ENCODE measurements around the gene COL21A1.

Gene COL21A1

GRCh38 chr6:56173228-56173627, 74.2 kb downstream of the COL21A1 start:
- no peak for TF ChIP-seq CTCF (IDR thresholded peaks at IDR 0.05; ENCODE audit: low read depth, low read length)
- no peak for DNase-seq (ENCODE audit: low read depth in 2 of 2)
- no peak overlapping the region for H3K4me3 ChIP-seq (replicated peaks in 1 of 2; ENCODE audit: low read depth in 2 of 2, low read length in 2 of 2)

GRCh38 chr6:56172144-56172543, 75.2 kb downstream of the COL21A1 start:
- no peak overlapping the region for H3K4me3 ChIP-seq (replicated peaks in 1 of 2; ENCODE audit: low read depth in 2 of 2, low read length in 2 of 2)
- no peak for TF ChIP-seq CTCF (IDR thresholded peaks at IDR 0.05; ENCODE audit: low read depth, low read length)
- peak in 1 of 2 donors; percentile 41 for DNase-seq (ENCODE audit: low read depth in 2 of 2)

DNA sequence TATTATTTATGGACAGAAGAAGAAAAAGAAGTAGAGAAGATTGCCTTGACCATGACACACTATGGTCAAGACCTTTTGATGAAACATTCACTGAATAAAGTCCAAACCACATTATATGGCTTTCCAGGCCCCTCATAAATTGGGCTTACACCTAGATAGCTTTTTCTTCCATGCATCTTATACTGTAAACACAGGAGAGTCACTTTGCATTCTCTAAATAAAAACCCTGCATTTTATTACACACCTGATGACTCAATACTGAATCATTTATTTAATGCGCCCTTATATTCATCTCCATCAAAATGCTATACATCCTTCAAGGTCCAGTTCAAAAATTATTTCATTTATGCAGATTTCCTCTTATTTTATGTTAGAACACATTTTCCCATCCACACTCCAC, 78.0 kb downstream of the COL21A1 start:
- no peak for TF ChIP-seq CTCF (IDR thresholded peaks at IDR 0.05; ENCODE audit: low read depth, low read length)
- no peak overlapping the region for H3K4me3 ChIP-seq (replicated peaks in 1 of 2; ENCODE audit: low read depth in 2 of 2, low read length in 2 of 2)
- no peak for DNase-seq (ENCODE audit: low read depth in 2 of 2)

DNA sequence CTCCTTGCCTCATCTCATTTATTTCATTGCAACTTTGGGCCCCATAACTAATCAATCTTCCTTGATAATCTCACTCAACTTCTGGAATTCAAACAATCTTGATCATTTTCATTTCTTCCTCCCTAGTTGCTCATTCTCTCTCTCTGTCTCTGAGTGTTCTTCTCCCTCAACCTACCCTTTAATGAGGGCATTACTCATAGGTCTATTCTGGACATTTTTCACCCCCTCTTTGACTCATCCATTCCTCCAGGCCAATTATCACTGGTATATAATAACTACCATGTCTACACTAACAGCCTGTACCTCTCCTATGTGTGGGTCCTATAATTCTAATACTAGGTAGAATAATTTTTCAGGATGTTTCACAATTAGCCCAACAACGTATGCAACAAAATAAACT, 78.8 kb downstream of the COL21A1 start:
- TF ChIP-seq CTCF (IDR thresholded peaks at IDR 0.05; ENCODE audit: low read depth, low read length) = no peak
- no peak overlapping the region for H3K4me3 ChIP-seq (replicated peaks in 1 of 2; ENCODE audit: low read depth in 2 of 2, low read length in 2 of 2)
- peak in 1 of 2 donors; percentile 18 for DNase-seq (ENCODE audit: low read depth in 2 of 2)

- H3K4me3 ChIP-seq (replicated peaks in 1 of 2; ENCODE audit: low read depth in 2 of 2, low read length in 2 of 2) = no peak overlapping the region
- TF ChIP-seq CTCF (IDR thresholded peaks at IDR 0.05; ENCODE audit: low read depth, low read length) = no peak
- DNase-seq (ENCODE audit: low read depth in 2 of 2) = no peak
Observed at GRCh38 chr6:56162081-56162480, 85.3 kb downstream of the COL21A1 start.

DNA sequence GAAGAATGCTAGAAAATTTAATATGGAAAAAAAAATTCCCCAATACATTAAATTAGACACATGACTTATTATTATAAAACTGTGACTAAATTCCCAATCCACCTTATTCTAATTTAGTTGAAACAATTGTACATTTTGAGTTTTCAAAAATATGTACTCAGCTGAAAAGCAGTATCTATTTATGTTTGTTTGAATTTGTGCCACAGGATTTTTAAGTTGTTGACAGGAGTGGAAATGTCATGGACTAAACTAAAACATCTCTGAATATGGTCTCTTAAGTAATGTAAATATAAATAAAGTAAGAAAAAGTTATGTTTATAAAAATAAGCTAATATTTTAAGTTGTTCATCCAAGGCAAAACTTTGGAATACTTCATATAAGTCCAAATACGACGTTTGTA, 86.9 kb downstream of the COL21A1 start:
- DNase-seq (ENCODE audit: low read depth in 2 of 2) = no peak
- H3K4me3 ChIP-seq (replicated peaks in 1 of 2; ENCODE audit: low read depth in 2 of 2, low read length in 2 of 2) = no peak overlapping the region
- no peak for TF ChIP-seq CTCF (IDR thresholded peaks at IDR 0.05; ENCODE audit: low read depth, low read length)

DNA sequence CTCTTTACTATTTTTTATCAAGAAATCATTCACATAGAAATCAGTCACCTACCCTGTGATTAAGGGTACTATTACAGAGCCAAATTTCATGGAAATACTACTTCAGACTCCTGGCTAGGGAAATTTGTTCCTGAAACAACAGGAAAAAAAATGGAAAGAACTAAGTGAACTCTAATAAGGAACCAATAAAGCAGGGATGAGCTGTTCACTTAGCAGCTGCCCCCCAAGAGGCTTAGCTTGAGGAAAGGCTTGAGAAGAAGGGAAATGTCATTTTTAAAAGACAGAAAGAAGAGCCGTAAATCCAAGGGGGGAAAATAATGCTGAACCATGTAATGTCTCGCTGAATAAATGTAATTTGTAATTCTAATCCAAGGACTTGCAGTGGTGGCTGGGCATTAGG, 88.8 kb downstream of the COL21A1 start:
- no peak for TF ChIP-seq CTCF (IDR thresholded peaks at IDR 0.05; ENCODE audit: low read depth, low read length)
- H3K4me3 ChIP-seq (replicated peaks in 1 of 2; ENCODE audit: low read depth in 2 of 2, low read length in 2 of 2) = no peak overlapping the region
- DNase-seq (ENCODE audit: low read depth in 2 of 2) = no peak

Measured in cardiac fibroblast (primary cell).